ENCODE measurements around the gene SCLY. TPM values are rescaled to one million over a fixed set of nuclear protein-coding genes. Genes with fewer than 3 reads are reported as not detected.
A peak's percentile ranks its signal among the peaks of the same experiment; 100 is the strongest.
"Not testable (repeated sequence)": the region's sequence is repeated elsewhere in the genome, so short reads cannot be mapped to it uniquely, and the experiment has no call there.

SCLY gene
- total RNA-seq, 1 experiment from 2014 or later: 24.4 TPM

- no peak for DNase-seq (ENCODE audit: low read depth)
Measured at GRCh38 chr2:238039985-238040384, 20.8 kb upstream of the SCLY start.

DNA sequence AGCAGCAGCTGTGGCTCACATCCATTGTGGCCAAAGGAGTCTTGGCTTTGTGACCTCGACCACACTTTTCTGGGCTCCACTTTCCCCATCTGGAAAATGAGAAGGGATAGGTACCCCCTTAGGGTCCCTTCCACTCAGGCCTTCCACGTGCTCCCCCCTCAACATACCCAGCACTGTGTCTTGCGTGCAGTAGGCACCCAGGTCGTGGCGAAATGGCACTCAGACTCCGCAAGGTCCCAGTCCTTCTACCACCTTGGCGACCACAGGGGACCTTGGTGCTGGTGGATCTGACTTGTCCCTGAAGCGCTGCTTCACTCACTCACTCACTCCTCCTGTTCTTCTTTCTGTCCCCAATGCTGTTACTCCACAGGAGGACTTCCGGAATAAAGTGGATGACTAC, 19.9 kb upstream of the SCLY start:
- DNase-seq (ENCODE audit: low read depth): no peak

- DNase-seq (ENCODE audit: low read depth): no peak
Measured at GRCh38 chr2:238042090-238042489, 18.7 kb upstream of the SCLY start.

DNA sequence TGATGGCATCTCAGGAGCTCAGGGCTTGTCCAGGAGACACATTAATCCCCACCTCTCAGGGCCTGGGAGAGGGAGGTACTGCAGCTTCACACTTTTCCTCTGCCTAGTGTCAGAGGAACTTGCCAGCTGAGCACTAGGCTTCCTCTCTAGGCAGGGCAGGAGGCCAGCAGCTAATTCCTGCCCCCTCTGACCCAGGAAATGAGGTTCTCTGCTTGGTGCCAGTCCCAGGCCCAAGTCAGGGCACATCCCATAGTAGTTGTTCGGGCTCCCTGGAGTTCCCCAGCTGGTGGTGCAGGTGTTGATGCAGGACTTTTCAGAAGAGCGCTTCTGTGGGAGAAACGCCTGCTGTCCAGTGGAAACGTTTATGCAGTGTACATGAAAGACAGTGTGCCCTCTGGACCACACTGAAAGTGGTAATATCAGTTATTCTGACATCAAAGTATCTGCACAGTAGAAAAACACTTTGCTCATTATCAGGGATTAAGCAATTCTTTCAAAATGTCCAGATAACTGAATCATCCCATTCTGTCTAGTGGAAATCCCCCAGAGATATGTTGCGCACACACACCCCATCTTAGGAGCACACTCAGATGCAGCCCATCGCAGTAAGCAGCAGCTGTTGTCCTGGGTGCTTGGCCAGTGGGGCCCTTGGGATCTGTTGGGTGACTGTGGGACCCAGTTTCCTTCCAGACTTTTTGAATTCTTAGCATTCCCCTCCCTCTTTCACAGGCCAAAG, 17.8 kb upstream of the SCLY start:
- no peak for DNase-seq (ENCODE audit: low read depth)

DNA sequence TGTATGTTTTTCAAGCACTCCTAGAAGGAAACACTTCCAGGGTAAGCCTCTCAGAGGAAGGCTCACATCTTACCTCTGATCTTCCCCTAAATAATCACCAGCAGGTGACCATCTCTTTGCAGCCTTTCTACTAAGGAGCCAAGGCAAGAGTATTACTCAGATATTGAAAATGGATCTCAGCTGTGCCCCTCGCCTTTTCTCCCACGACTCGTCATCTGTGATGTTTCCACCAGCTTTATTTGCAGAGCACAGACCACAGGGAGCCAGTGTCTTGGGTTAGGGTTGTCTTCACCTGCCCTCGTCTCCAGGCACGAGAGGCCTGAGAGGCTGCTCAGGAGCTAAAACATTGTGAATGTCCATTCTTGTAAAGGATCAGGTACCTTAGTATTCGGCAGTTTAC, 16.9 kb upstream of the SCLY start:
- DNase-seq (ENCODE audit: low read depth): no peak

GRCh38 chr2:238045575-238045974, 15.2 kb upstream of the SCLY start:
- no peak for DNase-seq (ENCODE audit: low read depth)

- no peak for DNase-seq (ENCODE audit: low read depth)
Measured at GRCh38 chr2:238046725-238047270, 14.0 kb upstream of the SCLY start.

DNA sequence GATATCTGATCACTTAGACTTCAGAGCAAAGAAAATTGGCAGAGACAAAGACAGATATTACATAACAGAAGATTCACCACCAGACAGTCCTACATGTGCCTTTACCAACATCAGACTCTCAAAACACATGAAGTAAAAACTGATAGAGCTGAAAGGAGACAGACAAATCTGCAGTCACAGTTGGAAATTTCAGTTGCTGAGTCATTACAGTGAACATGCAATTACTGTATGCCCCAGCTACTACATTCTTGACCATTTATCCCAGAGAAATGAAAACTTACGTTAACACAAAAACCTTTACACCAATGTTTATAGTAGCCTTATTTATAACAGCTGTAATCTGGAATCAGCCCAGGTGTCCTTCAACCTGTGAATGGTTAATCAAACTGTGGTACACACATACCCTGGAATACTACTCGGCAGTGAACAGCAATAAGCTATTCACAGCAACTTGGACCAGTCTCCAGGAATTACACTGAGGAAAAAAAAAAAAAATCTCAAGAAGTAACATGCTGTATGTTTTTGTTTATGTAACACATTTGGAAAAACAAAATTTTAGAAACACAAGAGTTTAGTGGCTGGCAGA, 7.5 kb upstream of the SCLY start:
- peak; percentile 9 for DNase-seq (ENCODE audit: low read depth)

GRCh38 chr2:238055841-238056240, 5.0 kb upstream of the SCLY start:
- no peak for DNase-seq (ENCODE audit: low read depth)

GRCh38 chr2:238057696-238058575, 2.9 kb upstream of the SCLY start:
- not testable (repeated sequence) for DNase-seq (ENCODE audit: low read depth)

GRCh38 chr2:238059505-238059904, 1.3 kb upstream of the SCLY start:
- DNase-seq (ENCODE audit: low read depth): no peak

DNA sequence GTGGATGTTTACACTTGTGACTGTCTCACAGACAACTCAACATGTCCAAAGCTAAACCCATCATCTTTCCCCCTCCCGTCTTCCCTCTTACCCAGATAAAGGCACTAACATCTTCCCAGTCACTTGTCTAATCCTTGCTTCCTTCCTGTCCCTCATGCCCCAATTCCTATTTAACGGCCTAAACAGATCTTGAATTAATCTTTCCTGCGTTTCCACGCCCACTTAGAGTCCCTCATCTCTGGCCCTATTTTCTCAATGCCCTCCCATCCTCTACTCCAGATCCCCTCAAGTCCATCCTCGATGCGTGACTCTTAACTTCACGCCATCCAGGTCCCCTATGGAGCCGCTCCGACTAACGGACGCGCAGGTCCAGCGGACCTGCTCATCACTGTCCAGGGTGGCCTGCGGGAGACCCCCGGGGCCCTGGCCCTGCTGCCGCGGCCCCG, 682 bp upstream of the SCLY start:
- peak; percentile 20 for DNase-seq (ENCODE audit: low read depth)

DNA sequence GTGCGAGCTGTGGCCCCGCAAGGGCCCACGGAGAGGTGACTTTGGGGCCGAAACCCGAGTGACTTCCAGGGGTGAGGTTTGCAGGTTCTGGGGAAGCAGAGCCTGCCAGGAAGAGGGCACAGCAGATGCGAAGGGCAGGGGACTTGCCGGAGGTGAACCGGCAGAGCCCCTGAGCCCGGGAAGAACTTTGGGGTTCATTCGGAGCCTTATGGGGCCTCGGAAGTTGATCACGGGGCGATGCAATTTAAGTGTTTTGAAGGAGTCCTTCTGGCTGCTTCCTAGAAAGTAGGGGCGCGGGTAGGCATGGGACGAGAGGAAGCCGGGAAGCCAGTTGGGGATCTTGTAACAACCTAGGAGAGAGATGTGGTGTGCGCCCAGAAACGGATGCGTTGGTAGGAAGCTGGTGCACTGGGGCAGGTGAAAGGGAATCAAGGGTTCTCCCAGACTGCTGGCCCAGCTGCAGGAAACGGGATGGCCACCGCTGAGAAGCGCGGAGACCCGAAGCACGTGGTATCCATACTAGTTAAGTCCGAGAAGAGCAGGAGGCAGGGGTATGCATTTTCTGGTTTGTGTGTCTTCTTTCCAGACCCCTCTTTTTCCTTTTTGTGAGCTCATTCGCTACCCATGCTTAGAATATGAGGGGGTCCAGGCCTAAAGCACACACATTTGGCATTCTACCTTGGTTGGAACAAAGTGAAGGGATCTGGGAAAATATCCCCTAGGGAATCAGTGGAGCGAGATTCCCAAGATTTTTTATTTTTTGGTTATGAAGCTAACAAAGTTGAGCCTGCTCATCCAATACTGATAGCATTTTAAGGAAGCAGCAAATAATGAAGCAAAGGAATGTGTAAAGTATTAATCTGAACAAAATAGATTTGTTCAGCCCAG, 758 bp downstream of the SCLY start:
- DNase-seq (ENCODE audit: low read depth): peak; percentile 45

- peak; percentile 74 for DNase-seq (ENCODE audit: low read depth)
Measured at GRCh38 chr2:238063414-238064189, 2.8 kb downstream of the SCLY start.

DNA sequence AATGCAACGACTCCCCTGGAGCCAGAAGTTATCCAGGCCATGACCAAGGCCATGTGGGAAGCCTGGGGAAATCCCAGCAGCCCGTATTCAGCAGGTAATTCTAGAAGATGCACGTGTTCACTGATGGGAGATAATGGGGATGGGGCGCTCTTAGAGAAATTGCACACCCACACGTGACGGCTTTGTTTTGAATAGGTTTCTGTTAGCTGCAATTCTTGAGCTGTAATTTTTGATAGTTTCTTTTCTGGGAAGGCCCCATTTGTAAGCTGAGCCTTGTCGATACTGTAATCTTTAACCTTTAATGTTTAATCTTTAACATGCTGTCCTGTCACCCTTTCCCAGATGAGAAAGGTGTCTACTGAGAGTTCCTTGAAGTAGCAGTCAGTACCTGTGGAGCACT, 3.6 kb downstream of the SCLY start:
- DNase-seq (ENCODE audit: low read depth): no peak

DNA sequence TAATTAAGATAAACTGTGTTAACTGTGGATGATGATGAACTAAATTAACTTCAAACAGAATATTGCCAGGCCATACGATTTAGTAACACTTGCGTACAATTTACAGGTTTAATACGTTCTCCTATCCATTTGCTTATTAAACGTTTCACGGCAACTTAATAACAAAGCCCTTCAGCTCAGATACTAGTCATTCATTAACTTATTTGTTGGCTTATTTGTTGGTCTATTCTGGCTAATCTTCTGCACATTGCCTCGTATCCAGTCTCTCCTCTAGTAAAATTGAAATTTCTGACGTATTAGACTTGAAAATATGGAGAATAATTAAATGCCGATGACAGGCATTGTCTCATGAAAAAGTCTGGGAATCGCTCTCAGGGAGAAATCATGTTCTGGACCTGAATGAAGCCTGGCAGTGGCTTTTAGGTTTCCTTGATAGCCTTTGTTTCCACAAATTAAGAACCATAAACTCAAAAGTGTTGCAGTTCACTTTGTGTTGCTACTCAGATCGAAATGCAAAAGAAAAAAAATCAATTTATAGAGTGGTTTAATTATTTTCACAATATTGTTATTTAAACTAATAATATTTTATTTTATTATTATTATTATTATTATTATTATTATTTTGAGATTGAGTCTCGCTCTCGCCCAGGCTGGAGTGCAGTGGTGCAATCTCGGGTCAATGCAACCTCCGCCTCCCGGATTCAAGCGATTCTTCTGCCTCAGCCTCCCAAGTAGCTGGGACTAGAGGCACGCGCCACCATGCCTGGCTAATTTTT, 4.5 kb downstream of the SCLY start:
- DNase-seq (ENCODE audit: low read depth): no peak

DNA sequence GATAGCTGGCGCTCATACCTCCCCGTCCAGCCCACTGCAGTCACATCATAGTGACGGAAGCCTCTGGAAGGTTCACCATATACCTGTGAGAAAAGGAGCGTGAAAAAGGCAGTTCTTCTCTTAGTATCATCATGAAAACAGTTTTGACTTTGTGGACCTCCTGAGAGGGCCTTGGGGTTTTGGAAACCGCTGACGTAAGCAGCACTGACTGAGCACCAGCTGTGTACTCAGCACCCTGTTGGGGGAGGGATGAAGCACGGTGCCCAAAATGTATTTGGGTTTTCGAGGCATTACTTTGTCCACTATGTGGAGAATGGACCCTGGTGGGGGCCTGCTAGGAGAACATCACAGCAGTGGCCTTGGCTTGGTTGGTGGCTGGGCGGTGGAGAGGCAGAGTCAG, 5.4 kb downstream of the SCLY start:
- DNase-seq (ENCODE audit: low read depth): no peak

DNA sequence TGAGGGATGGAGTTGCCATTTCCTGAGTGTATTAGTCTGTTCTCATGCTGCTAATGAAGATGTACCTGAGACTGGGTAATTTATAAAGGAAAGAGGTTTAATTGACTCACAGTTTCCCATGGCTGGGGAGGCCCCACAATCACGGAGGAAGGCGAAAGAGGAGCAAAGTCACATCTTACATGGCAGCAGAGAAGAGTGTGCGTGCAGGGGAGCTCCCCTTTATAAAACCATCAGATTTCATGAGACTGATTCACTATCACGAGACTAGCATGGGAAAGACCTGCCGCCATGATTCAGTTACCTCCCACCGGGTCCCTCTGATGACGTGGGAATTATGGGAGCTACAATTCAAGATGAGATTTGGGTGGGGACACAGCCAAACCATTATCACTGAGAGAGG, 5.9 kb downstream of the SCLY start:
- DNase-seq (ENCODE audit: low read depth): not testable (repeated sequence)

- no peak for DNase-seq (ENCODE audit: low read depth)
Measured at GRCh38 chr2:238067939-238068338, 7.1 kb downstream of the SCLY start.

Data from LHCN-M2 (cell line).